GM19043 (cell line): Measurements from ENCODE around the gene WFDC10B.
"Not testable (repeated sequence)": the region's sequence is repeated elsewhere in the genome, so short reads cannot be mapped to it uniquely, and the experiment has no call there.

Experiments used
- ATAC-seq: cut with Tn5 transposase; IDR thresholded peaks from one replicate; pipeline ENCODE4 v1.9.1; 2021; ENCODE audit warnings: low read depth; ENCODE audit not compliant: unreplicated experiment

The WFDC10B gene

DNA sequence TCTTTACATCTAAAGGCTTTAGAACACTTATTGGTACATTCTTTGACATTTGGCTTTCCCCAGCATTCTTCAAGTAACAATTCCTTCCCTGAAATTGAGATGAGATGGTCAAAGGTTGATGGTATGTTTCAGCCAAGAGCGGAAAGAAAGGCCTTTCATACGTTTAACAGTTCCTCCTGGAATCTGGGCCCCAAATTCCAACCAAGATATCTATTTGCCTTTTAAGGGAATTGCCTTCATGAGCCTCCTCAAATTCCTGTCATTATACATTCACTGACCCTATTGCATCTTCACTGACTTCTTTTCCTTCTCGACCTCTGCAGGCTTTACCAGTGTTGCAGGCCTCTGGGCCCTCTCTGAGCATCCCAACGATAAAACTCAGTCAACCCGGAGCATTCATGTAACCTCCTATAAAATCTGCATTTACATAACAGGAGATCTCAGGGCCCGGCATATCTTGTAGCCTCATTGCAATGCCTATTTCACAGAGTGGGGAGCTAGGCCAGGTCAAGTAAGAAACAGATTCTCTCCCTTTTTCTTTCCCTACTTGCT is 55.4 kb downstream of the WFDC10B start:
- no peak for ATAC-seq

DNA sequence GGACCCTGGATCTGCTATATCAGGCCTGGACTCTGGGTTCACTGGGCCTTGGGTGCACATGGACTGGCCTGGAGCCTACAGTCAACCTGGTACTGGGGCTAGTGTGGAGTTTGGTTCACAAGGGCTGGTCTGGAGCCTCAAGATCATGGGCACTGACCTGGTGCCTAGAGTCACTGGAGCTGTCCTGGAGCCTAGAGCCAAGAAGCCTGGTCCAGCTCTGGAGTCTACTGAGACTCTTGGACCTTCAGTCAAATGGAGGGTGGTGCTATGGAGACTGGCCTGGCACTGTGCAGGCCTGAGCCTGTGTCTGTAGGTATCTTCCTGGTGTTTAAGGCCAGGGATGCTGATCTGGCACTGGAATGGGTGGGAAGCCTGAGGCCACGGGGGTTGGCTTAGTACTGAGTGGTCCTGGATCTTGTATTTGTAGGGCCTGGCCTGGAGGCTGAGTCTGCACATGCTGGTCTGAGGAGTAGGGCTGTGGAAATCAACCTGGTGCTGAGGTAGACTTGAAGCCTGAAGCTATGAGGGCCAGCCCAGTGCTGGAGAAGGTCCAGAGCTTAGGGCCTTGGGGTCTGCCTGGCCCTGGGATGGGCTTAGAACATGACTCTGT is 57.3 kb downstream of the WFDC10B start:
- ATAC-seq, result no peak

DNA sequence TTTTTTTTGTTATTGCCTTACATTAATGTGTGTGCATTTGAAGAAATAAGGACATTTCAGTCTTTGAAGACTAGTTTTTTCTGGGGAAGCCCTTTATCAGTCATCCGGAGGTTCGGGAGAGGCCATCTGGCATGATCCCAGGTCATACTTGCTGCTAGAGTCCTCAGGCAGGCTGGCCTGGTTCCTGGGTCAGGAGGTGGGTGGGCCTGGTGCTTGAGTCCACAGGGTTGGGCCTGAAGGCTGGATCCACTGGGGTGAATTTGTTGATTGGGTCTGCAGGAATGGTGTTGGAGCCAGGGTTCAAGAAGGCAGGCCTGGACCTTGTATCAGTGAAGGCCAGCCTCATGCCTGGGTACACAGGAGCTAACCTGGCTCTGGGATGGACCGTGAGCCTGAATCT is 57.9 kb downstream of the WFDC10B start:
- ATAC-seq, result no peak

DNA sequence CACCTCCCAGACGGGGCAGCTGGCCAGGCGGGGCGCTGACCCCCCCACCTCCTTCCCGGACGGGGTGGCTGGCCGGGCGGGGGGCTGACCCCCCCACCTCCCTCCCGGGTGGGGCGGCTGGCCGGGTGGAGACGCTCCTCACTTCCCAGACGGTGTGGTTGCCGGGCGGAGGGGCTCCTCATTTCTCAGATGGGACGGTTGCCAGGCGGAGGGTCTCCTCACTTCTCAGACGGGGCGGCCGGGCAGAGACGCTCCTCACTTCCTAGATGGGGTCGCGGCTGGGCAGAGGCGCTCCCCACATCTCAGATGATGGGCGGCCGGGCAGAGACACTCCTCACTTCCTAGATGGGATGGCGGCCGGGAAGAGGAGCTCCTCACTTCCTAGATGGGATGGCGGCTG is 59.0 kb downstream of the WFDC10B start:
- ATAC-seq, result not testable (repeated sequence)

DNA sequence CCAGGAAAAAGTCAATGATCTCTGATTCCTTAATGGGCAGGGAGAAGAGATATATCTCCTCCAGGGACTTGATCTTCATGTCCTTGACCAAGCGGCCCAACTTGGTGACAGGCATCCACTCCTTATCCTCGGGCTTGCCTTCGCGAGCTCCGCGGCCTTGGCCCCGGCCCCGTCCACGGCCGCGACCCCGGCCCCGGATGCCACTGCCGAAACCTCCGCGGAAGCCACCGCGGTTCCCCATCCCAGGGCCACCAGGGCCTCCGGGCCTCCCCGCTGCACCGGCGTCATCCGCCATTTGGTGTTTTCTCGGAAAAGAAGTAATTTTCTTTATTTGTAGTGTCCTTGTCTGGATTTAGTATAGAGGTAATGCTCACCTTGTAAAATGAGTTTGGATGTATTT is 63.7 kb downstream of the WFDC10B start:
- not testable (repeated sequence) for ATAC-seq

DNA sequence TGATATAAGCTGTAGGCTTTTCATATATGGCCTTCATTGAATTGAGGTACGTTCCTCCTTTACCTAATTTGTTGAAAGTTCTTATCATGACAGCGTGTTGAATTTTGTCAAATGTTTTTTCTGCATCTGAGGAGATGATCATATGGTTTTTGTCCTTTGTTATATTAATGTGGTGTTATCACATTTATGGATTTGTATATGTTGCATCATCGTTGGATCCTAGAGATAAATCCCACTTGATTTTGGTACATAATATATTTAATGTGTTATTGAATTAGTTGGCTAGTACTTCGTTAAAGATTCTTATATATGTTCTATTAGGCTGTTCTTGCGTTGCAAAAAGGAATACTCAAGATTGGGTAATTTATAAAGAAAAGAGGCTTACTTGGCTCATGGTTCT is 65.1 kb downstream of the WFDC10B start:
- ATAC-seq, result no peak

DNA sequence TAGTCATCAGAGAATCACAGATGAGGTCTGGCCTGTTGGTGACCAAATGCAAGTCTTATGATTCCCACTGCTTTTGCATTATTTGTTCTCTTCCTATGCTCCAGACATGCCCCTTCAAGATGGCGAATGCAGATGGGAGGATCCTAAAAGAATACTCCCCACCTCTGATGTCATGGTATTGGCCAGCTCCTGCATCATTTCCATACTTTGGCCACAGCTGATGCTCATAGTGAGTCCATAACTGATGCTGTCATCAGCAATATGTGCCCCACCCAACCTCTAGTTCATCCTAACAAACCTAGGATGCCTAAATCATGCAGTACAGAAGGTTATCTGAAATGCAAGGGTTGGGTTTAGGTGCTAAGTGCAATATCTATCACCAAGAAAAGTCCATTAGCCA is 68.3 kb downstream of the WFDC10B start:
- ATAC-seq, result no peak
